ENCODE measurements around the gene SLC22A1.

DNA sequence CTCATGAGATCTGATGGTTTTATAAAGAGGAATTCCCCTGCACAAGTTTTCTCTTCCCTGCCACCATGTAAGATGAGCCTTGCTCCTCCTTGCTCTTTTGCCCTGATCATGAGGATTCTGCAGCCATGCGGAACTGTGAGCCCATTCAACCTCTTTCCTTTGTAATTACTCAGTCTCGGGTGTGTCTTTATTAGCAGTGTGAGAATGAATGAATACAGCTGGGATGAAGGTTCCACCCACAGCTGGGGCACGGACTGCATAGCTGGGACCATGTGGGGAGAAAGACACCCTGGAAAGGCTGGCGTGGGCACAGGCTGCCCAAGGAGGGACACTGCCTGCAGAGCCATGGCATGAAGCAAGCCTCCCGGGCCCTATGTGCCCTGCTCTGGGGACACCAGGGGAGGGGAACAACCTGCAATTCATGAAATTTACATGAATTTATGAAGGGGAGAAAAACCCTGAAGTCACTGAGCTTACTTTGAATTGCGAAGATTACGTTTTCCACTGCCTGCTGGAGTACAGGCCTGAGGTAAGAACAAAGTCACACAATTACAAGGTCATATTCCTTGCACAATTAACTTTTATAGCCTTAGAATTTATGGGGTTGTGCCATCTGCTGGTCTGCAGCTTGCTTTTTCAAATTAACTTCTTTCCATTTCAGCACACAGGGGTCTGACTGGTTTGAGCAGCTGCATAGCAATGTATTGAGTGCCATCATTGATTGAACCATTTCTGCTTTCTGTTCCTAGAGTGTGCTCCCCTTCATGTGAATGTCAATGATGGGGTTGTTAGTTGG lies 46.2 kb downstream of the SLC22A1 start:
- TF ChIP-seq, protein P1, sequence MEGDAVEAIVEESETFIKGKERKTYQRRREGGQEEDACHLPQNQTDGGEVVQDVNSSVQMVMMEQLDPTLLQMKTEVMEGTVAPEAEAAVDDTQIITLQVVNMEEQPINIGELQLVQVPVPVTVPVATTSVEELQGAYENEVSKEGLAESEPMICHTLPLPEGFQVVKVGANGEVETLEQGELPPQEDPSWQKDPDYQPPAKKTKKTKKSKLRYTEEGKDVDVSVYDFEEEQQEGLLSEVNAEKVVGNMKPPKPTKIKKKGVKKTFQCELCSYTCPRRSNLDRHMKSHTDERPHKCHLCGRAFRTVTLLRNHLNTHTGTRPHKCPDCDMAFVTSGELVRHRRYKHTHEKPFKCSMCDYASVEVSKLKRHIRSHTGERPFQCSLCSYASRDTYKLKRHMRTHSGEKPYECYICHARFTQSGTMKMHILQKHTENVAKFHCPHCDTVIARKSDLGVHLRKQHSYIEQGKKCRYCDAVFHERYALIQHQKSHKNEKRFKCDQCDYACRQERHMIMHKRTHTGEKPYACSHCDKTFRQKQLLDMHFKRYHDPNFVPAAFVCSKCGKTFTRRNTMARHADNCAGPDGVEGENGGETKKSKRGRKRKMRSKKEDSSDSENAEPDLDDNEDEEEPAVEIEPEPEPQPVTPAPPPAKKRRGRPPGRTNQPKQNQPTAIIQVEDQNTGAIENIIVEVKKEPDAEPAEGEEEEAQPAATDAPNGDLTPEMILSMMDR (IDR thresholded peaks at IDR 0.05), result no peak
- TF ChIP-seq POLR2A (IDR thresholded peaks at IDR 0.05) (no peak), POLR2AphosphoS5 (IDR thresholded peaks at IDR 0.05) (no peak)

All from breast epithelium (tissue), 3 donors.